Upper lobe of left lung (tissue), 4 donors: ENCODE results near the gene TTC28.

Experiments used
- CTCF ChIP-seq, 6 experiments: fragments of 450-650 bp in 4 of 6; fragments of 200-600 bp in 2 of 6; sonication (generic) in 2 of 6; IDR thresholded peaks; one replicate each; pipeline ENCODE4 v1.5.1; 2016 to 2019; ENCODE audit warnings: antibody characterized with exemption in 6 of 6
- EP300 ChIP-seq, 4 donors: sonication (generic); formaldehyde crosslinking; IDR thresholded peaks; one replicate each; pipeline ENCODE4 v1.5.1; 2017; ENCODE audit warnings: antibody characterized with exemption in 4 of 4, control low read depth in 2 of 4
- POLR2A ChIP-seq, 4 donors: fragments of 450-650 bp; IDR thresholded peaks; one replicate each; pipeline ENCODE4 v1.5.1; 2016 to 2017; ENCODE audit warnings: antibody characterized with exemption in 4 of 4, mild to moderate bottlenecking in 2 of 4
- POLR2AphosphoS5 ChIP-seq, 2 donors: sonication (generic); formaldehyde crosslinking; IDR thresholded peaks; one replicate each; pipeline ENCODE4 v1.5.1; 2017; ENCODE audit warnings: antibody characterized with exemption in 2 of 2

- TF ChIP-seq CTCF (IDR thresholded peaks at IDR 0.05) (no peak), EP300 (IDR thresholded peaks at IDR 0.05) (no peak), POLR2A (IDR thresholded peaks at IDR 0.05) (no peak), POLR2AphosphoS5 (IDR thresholded peaks at IDR 0.05) (no peak)
These were observed 555.5 kb downstream of the TTC28 start for GRCh38 chr22:28123989-28124766.
